ENCODE data around the gene GNA12.

GNA12 gene

GRCh38 chr7:2796358-2797352 is 47.5 kb downstream of the GNA12 start:
- H3K4me1 ChIP-seq (ENCODE audit: control insufficient read depth in 2 of 2, insufficient read depth in 2 of 2, low read length in 2 of 2): peaks cover 0 to 7% of the 10 kb centered on the region in 2 donors
- H3K36me3 ChIP-seq (ENCODE audit: control insufficient read depth in 2 of 2, insufficient read depth in 2 of 2, low read length in 2 of 2): peaks cover 5 to 19% of the 10 kb centered on the region in 2 donors
- no peaks in the 10 kb centered on the region for H3K27me3 ChIP-seq (ENCODE audit: control insufficient read depth in 2 of 2, insufficient read depth in 2 of 2, low read length in 2 of 2)
- no peak overlapping the region for H3K9ac ChIP-seq (ENCODE audit: low read depth in 1 of 2, low read length in 2 of 2)
- H3K27ac ChIP-seq (ENCODE audit: low read depth in 2 of 2, low read length in 2 of 2): peak overlapping the region; percentile 40 to 43
- no peak overlapping the region for H3K4me3 ChIP-seq (ENCODE audit: low read length in 2 of 2)
- no peaks in the 10 kb centered on the region for H3K9me3 ChIP-seq (ENCODE audit: control insufficient read depth in 2 of 2, low read length in 2 of 2)

- Histone ChIP-seq H3K9me3 (ENCODE audit: control insufficient read depth in 2 of 2, low read length in 2 of 2) (no peaks in the 10 kb centered on the region), H3K4me3 (ENCODE audit: low read length in 2 of 2) (no peak overlapping the region), H3K27me3 (ENCODE audit: control insufficient read depth in 2 of 2, insufficient read depth in 2 of 2, low read length in 2 of 2) (no peaks in the 10 kb centered on the region), H3K36me3 (ENCODE audit: control insufficient read depth in 2 of 2, insufficient read depth in 2 of 2, low read length in 2 of 2) (peaks cover 5 to 19% of the 10 kb centered on the region in 2 donors), H3K9ac (ENCODE audit: low read depth in 1 of 2, low read length in 2 of 2) (no peak overlapping the region), H3K27ac (ENCODE audit: low read depth in 2 of 2, low read length in 2 of 2) (peak overlapping the region in 1 of 2 donors; percentile 41), H3K4me1 (ENCODE audit: control insufficient read depth in 2 of 2, insufficient read depth in 2 of 2, low read length in 2 of 2) (peaks cover 0 to under 1% of the 10 kb centered on the region in 2 donors)
Measured at GRCh38 chr7:2795906-2796305, 48.2 kb downstream of the GNA12 start.

- no peaks in the 10 kb centered on the region for H3K9me3 ChIP-seq (ENCODE audit: control insufficient read depth in 2 of 2, low read length in 2 of 2)
- peaks cover 5 to 19% of the 10 kb centered on the region in 2 donors for H3K36me3 ChIP-seq (ENCODE audit: control insufficient read depth in 2 of 2, insufficient read depth in 2 of 2, low read length in 2 of 2)
- H3K27ac ChIP-seq (ENCODE audit: low read depth in 2 of 2, low read length in 2 of 2): no peak overlapping the region
- no peaks in the 10 kb centered on the region for H3K4me1 ChIP-seq (ENCODE audit: control insufficient read depth in 2 of 2, insufficient read depth in 2 of 2, low read length in 2 of 2)
- no peaks in the 10 kb centered on the region for H3K27me3 ChIP-seq (ENCODE audit: control insufficient read depth in 2 of 2, insufficient read depth in 2 of 2, low read length in 2 of 2)
- H3K4me3 ChIP-seq (ENCODE audit: low read length in 2 of 2): no peak overlapping the region
- no peak overlapping the region for H3K9ac ChIP-seq (ENCODE audit: low read depth in 1 of 2, low read length in 2 of 2)
Measured at GRCh38 chr7:2794836-2795636, 49.1 kb downstream of the GNA12 start.

GRCh38 chr7:2792856-2793487 is 51.1 kb downstream of the GNA12 start:
- Histone ChIP-seq H3K4me3 (ENCODE audit: low read length in 2 of 2) (no peak overlapping the region), H3K4me1 (ENCODE audit: control insufficient read depth in 2 of 2, insufficient read depth in 2 of 2, low read length in 2 of 2) (no peaks in the 10 kb centered on the region), H3K27ac (ENCODE audit: low read depth in 2 of 2, low read length in 2 of 2) (no peak overlapping the region), H3K9ac (ENCODE audit: low read depth in 1 of 2, low read length in 2 of 2) (no peak overlapping the region), H3K27me3 (ENCODE audit: control insufficient read depth in 2 of 2, insufficient read depth in 2 of 2, low read length in 2 of 2) (no peaks in the 10 kb centered on the region), H3K9me3 (ENCODE audit: control insufficient read depth in 2 of 2, low read length in 2 of 2) (no peaks in the 10 kb centered on the region), H3K36me3 (ENCODE audit: control insufficient read depth in 2 of 2, insufficient read depth in 2 of 2, low read length in 2 of 2) (peaks cover 5 to 19% of the 10 kb centered on the region in 2 donors)

- Histone ChIP-seq H3K9me3 (ENCODE audit: control insufficient read depth in 2 of 2, low read length in 2 of 2) (no peaks in the 10 kb centered on the region), H3K9ac (ENCODE audit: low read depth in 1 of 2, low read length in 2 of 2) (no peak overlapping the region), H3K4me1 (ENCODE audit: control insufficient read depth in 2 of 2, insufficient read depth in 2 of 2, low read length in 2 of 2) (no peaks in the 10 kb centered on the region), H3K4me3 (ENCODE audit: low read length in 2 of 2) (no peak overlapping the region), H3K27me3 (ENCODE audit: control insufficient read depth in 2 of 2, insufficient read depth in 2 of 2, low read length in 2 of 2) (no peaks in the 10 kb centered on the region), H3K36me3 (ENCODE audit: control insufficient read depth in 2 of 2, insufficient read depth in 2 of 2, low read length in 2 of 2) (peaks cover 5 to 22% of the 10 kb centered on the region in 2 donors), H3K27ac (ENCODE audit: low read depth in 2 of 2, low read length in 2 of 2) (no peak overlapping the region)
Measured at GRCh38 chr7:2792235-2792634, 51.9 kb downstream of the GNA12 start.

- no peak overlapping the region for H3K9ac ChIP-seq (ENCODE audit: low read depth in 1 of 2, low read length in 2 of 2)
- H3K4me3 ChIP-seq (ENCODE audit: low read length in 2 of 2): no peak overlapping the region
- H3K9me3 ChIP-seq (ENCODE audit: control insufficient read depth in 2 of 2, low read length in 2 of 2): no peaks in the 10 kb centered on the region
- H3K4me1 ChIP-seq (ENCODE audit: control insufficient read depth in 2 of 2, insufficient read depth in 2 of 2, low read length in 2 of 2): no peaks in the 10 kb centered on the region
- H3K27ac ChIP-seq (ENCODE audit: low read depth in 2 of 2, low read length in 2 of 2): no peak overlapping the region
- H3K36me3 ChIP-seq (ENCODE audit: control insufficient read depth in 2 of 2, insufficient read depth in 2 of 2, low read length in 2 of 2): peaks cover 5 to 22% of the 10 kb centered on the region in 2 donors
- no peaks in the 10 kb centered on the region for H3K27me3 ChIP-seq (ENCODE audit: control insufficient read depth in 2 of 2, insufficient read depth in 2 of 2, low read length in 2 of 2)
Measured at GRCh38 chr7:2791390-2791789, 52.7 kb downstream of the GNA12 start.

- Histone ChIP-seq H3K36me3 (ENCODE audit: control insufficient read depth in 2 of 2, insufficient read depth in 2 of 2, low read length in 2 of 2) (peaks cover 0 to 9% of the 10 kb centered on the region in 2 donors), H3K27me3 (ENCODE audit: control insufficient read depth in 2 of 2, insufficient read depth in 2 of 2, low read length in 2 of 2) (no peaks in the 10 kb centered on the region), H3K27ac (ENCODE audit: low read depth in 2 of 2, low read length in 2 of 2) (no peak overlapping the region)
Measured at GRCh38 chr7:2787251-2787951, 56.7 kb downstream of the GNA12 start.

GRCh38 chr7:2786607-2787116 is 57.4 kb downstream of the GNA12 start:
- Histone ChIP-seq H3K36me3 (ENCODE audit: control insufficient read depth in 2 of 2, insufficient read depth in 2 of 2, low read length in 2 of 2) (peaks cover 0 to 3% of the 10 kb centered on the region in 2 donors), H3K9ac (ENCODE audit: low read depth in 1 of 2, low read length in 2 of 2) (no peak overlapping the region), H3K27me3 (ENCODE audit: control insufficient read depth in 2 of 2, insufficient read depth in 2 of 2, low read length in 2 of 2) (no peaks in the 10 kb centered on the region), H3K27ac (ENCODE audit: low read depth in 2 of 2, low read length in 2 of 2) (no peak overlapping the region), H3K9me3 (ENCODE audit: control insufficient read depth in 2 of 2, low read length in 2 of 2) (no peaks in the 10 kb centered on the region), H3K4me1 (ENCODE audit: control insufficient read depth in 2 of 2, insufficient read depth in 2 of 2, low read length in 2 of 2) (no peaks in the 10 kb centered on the region), H3K4me3 (ENCODE audit: low read length in 2 of 2) (no peak overlapping the region)

More at GRCh38 chr7:2787251-2787951, 56.7 kb downstream of the GNA12 start:
- H3K9ac ChIP-seq (ENCODE audit: low read depth in 1 of 2, low read length in 2 of 2): no peak overlapping the region
- no peaks in the 10 kb centered on the region for H3K9me3 ChIP-seq (ENCODE audit: control insufficient read depth in 2 of 2, low read length in 2 of 2)
- H3K4me1 ChIP-seq (ENCODE audit: control insufficient read depth in 2 of 2, insufficient read depth in 2 of 2, low read length in 2 of 2): no peaks in the 10 kb centered on the region
- no peak overlapping the region for H3K4me3 ChIP-seq (ENCODE audit: low read length in 2 of 2)

- Histone ChIP-seq H3K9me3 (ENCODE audit: control insufficient read depth in 2 of 2, low read length in 2 of 2) (no peaks in the 10 kb centered on the region), H3K36me3 (ENCODE audit: control insufficient read depth in 2 of 2, insufficient read depth in 2 of 2, low read length in 2 of 2) (peaks cover 0 to 3% of the 10 kb centered on the region in 2 donors), H3K27ac (ENCODE audit: low read depth in 2 of 2, low read length in 2 of 2) (no peak overlapping the region), H3K9ac (ENCODE audit: low read depth in 1 of 2, low read length in 2 of 2) (no peak overlapping the region), H3K4me1 (ENCODE audit: control insufficient read depth in 2 of 2, insufficient read depth in 2 of 2, low read length in 2 of 2) (no peaks in the 10 kb centered on the region), H3K4me3 (ENCODE audit: low read length in 2 of 2) (no peak overlapping the region), H3K27me3 (ENCODE audit: control insufficient read depth in 2 of 2, insufficient read depth in 2 of 2, low read length in 2 of 2) (no peaks in the 10 kb centered on the region)
Measured at GRCh38 chr7:2785071-2785500, 59.0 kb downstream of the GNA12 start.

All from mucosa of rectum (tissue), 2 donors.